Measurements from ENCODE around the gene OTOG. TPM values are rescaled to one million over a fixed set of nuclear protein-coding genes. Genes with fewer than 3 reads are reported as not detected.

Gene OTOG
- total RNA-seq (2014; rRNA removed; shearing (Covaris generic)) = not detected in 2 replicates

- Histone ChIP-seq H3K36me3 (no peaks in the 10 kb centered on the region), H3K4me3 (no peak within 1 kb of the TSS)
- DNase-seq (ENCODE audit: low read depth in 1 of 2, low spot score in 2 of 2) = peak in 1 of 2 experiments; percentile 45
Measured at GRCh38 chr11:17547051-17547577, at the start of gene OTOG. OTOG (plus strand) TSS chr11:17547259; CDS start chr11:17547373, 114 bp downstream.

GRCh38 chr11:17498058-17498457, 49.0 kb upstream of the OTOG start:
- Histone ChIP-seq H3K9me3 (replicated peaks) (no peaks in the 10 kb centered on the region), H3K36me3 (no peaks in the 10 kb centered on the region), H3K27me3 (replicated peaks) (peaks cover 10% of the 10 kb centered on the region), H3K4me3 (no peak overlapping the region), H3K27ac (no peak overlapping the region), H3K4me1 (replicated peaks) (no peaks in the 10 kb centered on the region)
- no peak for DNase-seq (ENCODE audit: low read depth in 1 of 2, low spot score in 2 of 2)

More at GRCh38 chr11:17547051-17547577, at the start of gene OTOG:
- H3K27me3 ChIP-seq (replicated peaks) = peaks cover 17% of the 10 kb centered on the region
- H3K4me1 ChIP-seq (replicated peaks) = no peaks in the 10 kb centered on the region
- H3K9me3 ChIP-seq (replicated peaks) = no peaks in the 10 kb centered on the region
- no peak within 1 kb of the TSS for H3K27ac ChIP-seq

DNA sequence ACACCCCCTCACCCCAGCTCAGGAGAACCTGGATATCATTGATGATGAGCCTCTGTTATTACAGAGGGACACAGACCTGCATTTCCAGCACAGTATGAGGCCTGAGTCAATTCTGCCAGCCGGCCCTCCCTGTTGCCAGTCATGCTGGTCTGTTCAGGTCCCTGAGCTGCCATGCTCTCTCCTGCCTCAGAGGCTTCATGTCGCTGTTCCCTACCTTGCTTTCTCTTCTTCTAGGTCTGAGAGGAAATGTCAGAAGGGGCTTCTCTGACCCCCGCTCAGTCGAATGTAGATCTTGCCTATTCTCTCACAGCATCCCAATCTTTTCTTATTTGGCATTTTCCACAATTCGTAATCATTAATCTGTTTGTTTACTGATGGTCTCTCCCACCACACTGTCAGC, 48.6 kb upstream of the OTOG start:
- Histone ChIP-seq H3K9me3 (replicated peaks) (no peaks in the 10 kb centered on the region), H3K27ac (no peak overlapping the region), H3K27me3 (replicated peaks) (peaks cover 5% of the 10 kb centered on the region), H3K4me3 (no peak overlapping the region), H3K36me3 (no peaks in the 10 kb centered on the region), H3K4me1 (replicated peaks) (no peaks in the 10 kb centered on the region)
- DNase-seq (ENCODE audit: low read depth in 1 of 2, low spot score in 2 of 2) = no peak

DNA sequence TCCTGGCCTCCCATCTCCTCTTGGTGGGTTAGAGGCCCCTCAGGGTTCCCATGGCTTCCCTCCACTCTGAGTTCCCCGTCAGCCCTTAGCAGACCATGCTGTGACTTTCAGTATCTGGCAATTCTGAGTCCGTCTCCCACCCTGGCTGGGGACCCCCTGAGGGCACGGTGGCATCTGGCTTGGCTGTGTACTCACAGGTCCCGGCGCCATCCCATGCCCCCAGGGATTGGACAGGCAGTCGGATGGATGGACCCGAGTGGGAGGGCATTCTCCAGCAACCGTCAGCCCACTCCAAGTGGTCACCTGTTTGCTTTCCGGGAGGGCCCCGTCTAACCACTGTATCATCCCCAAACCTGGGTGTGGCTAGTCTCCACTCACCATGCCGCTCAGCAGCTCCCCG, 46.4 kb upstream of the OTOG start:
- Histone ChIP-seq H3K4me1 (replicated peaks) (no peaks in the 10 kb centered on the region), H3K9me3 (replicated peaks) (no peaks in the 10 kb centered on the region), H3K4me3 (no peak overlapping the region), H3K27ac (no peak overlapping the region), H3K36me3 (no peaks in the 10 kb centered on the region), H3K27me3 (replicated peaks) (peaks cover 5% of the 10 kb centered on the region)
- DNase-seq (ENCODE audit: low read depth in 1 of 2, low spot score in 2 of 2) = no peak

- no peak for DNase-seq (ENCODE audit: low read depth in 1 of 2, low spot score in 2 of 2)
- Histone ChIP-seq H3K9me3 (replicated peaks) (no peaks in the 10 kb centered on the region), H3K4me1 (replicated peaks) (no peaks in the 10 kb centered on the region)
Measured at GRCh38 chr11:17502630-17503029, 44.4 kb upstream of the OTOG start.

DNA sequence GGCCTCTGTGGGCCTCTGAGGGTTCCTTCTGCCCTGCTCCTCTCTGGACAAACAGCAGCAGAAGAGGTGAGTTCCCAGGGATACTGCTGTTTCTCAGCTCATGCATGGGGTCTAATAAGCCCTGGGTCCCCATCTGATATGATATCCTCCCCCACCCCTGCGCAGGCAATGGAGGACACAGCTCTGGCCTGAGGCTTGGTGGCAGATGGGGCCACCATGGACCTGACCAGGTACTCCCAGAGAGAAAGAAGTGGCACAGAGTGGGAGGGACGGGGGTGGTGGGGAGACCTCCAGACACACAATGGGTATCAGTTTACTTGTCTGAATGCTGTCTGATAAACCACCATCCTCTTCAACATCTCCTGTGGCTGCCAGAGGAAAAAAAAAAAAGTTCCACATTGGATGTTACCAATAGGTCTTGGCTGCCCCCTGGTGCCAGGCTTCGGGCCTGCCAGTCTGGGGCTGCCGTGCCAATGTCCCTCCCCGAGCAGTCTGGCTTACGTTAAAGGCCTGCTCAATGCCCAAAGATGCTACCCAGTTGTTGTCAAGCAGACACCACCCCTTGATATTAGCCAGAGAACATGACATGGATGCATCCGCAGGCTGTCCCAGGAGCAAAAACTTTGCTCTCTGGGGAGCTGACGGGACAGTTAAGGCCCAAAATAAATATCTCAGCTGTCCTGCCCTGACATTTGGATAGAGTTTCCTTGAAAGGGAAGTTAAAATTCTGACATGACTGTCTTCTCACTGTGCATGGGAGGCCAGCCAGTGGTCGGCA, 42.5 kb upstream of the OTOG start:
- H3K27me3 ChIP-seq (replicated peaks) = peaks cover 16% of the 10 kb centered on the region
- no peaks in the 10 kb centered on the region for H3K36me3 ChIP-seq
- peak; percentile 50 to 78 for DNase-seq (ENCODE audit: low read depth in 1 of 2, low spot score in 2 of 2)

More at GRCh38 chr11:17502630-17503029, 44.4 kb upstream of the OTOG start:
- Histone ChIP-seq H3K4me3 (no peak overlapping the region), H3K36me3 (no peaks in the 10 kb centered on the region), H3K27me3 (replicated peaks) (peaks cover 6% of the 10 kb centered on the region), H3K27ac (no peak overlapping the region)

GRCh38 chr11:17505146-17505545, 41.9 kb upstream of the OTOG start:
- Histone ChIP-seq H3K27me3 (replicated peaks) (peaks cover 20% of the 10 kb centered on the region), H3K27ac (no peak overlapping the region), H3K4me3 (no peak overlapping the region), H3K9me3 (replicated peaks) (no peaks in the 10 kb centered on the region), H3K36me3 (no peaks in the 10 kb centered on the region), H3K4me1 (replicated peaks) (no peaks in the 10 kb centered on the region)
- no peak for DNase-seq (ENCODE audit: low read depth in 1 of 2, low spot score in 2 of 2)

More for the DNA sequence above, 42.5 kb upstream of the OTOG start:
- Histone ChIP-seq H3K4me3 (no peak overlapping the region), H3K27ac (no peak overlapping the region), H3K4me1 (replicated peaks) (no peaks in the 10 kb centered on the region), H3K9me3 (replicated peaks) (no peaks in the 10 kb centered on the region)

- no peaks in the 10 kb centered on the region for H3K36me3 ChIP-seq
- H3K4me3 ChIP-seq = no peak overlapping the region
- no peak for DNase-seq (ENCODE audit: low read depth in 1 of 2, low spot score in 2 of 2)
Measured at GRCh38 chr11:17506314-17506713, 40.7 kb upstream of the OTOG start.

DNA sequence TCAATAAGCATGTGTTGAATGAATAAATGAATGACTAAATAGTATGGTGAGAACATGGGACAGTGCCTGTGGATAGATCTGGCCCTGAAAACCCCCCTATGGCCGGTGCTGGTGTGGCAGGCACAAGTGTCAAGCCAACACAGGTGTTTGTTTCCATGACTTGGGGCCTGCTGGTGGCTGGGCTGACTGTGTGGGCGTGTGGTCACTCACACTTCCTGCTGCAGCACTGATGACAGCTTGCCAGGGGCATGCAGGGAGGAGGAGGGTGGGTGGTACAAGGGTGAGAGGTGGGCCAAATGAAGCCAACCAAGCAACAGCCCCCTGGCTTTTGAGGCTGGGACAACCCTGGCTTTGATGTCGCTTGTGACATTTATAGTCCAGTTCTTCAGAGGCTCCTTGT, 40.1 kb upstream of the OTOG start:
- H3K36me3 ChIP-seq = no peaks in the 10 kb centered on the region
- no peak overlapping the region for H3K27ac ChIP-seq
- no peak overlapping the region for H3K4me3 ChIP-seq
- H3K9me3 ChIP-seq (replicated peaks) = no peaks in the 10 kb centered on the region
- peaks cover 30% of the 10 kb centered on the region for H3K27me3 ChIP-seq (replicated peaks)
- DNase-seq (ENCODE audit: low read depth in 1 of 2, low spot score in 2 of 2) = no peak
- no peaks in the 10 kb centered on the region for H3K4me1 ChIP-seq (replicated peaks)

More at GRCh38 chr11:17506314-17506713, 40.7 kb upstream of the OTOG start:
- Histone ChIP-seq H3K27ac (no peak overlapping the region), H3K9me3 (replicated peaks) (no peaks in the 10 kb centered on the region), H3K27me3 (replicated peaks) (peaks cover 30% of the 10 kb centered on the region), H3K4me1 (replicated peaks) (no peaks in the 10 kb centered on the region)

DNA sequence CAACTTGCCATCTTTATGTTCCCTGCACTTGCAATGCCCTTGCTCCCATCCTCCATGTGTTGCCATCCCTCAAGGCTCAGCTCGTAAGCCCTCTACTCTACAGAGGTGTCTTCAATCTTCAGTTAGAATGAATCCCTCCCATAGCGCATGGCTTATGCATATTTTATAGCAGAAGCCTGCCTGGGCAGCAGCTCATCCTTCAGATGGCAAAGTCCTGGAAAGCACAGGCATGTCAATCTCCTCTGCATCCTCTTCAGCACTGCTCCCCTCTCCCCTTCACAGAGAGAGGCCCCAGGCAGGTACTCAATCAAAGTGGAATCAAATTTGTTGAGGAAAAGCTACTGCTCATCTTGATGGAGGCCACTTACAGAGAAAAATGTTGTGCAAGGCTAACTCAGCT, 39.3 kb upstream of the OTOG start:
- peaks cover 33% of the 10 kb centered on the region for H3K27me3 ChIP-seq (replicated peaks)
- H3K9me3 ChIP-seq (replicated peaks) = no peaks in the 10 kb centered on the region
- H3K4me3 ChIP-seq = no peak overlapping the region
- no peaks in the 10 kb centered on the region for H3K4me1 ChIP-seq (replicated peaks)
- no peak for DNase-seq (ENCODE audit: low read depth in 1 of 2, low spot score in 2 of 2)
- H3K27ac ChIP-seq = no peak overlapping the region
- H3K36me3 ChIP-seq = no peaks in the 10 kb centered on the region

GRCh38 chr11:17508306-17508705, 38.8 kb upstream of the OTOG start:
- no peaks in the 10 kb centered on the region for H3K4me1 ChIP-seq (replicated peaks)
- no peaks in the 10 kb centered on the region for H3K9me3 ChIP-seq (replicated peaks)
- DNase-seq (ENCODE audit: low read depth in 1 of 2, low spot score in 2 of 2) = no peak
- H3K4me3 ChIP-seq = no peak overlapping the region
- peaks cover 33% of the 10 kb centered on the region for H3K27me3 ChIP-seq (replicated peaks)
- H3K27ac ChIP-seq = no peak overlapping the region
- H3K36me3 ChIP-seq = no peaks in the 10 kb centered on the region

- Histone ChIP-seq H3K4me1 (replicated peaks) (no peaks in the 10 kb centered on the region), H3K27me3 (replicated peaks) (peaks cover 33% of the 10 kb centered on the region), H3K4me3 (no peak overlapping the region), H3K27ac (no peak overlapping the region), H3K36me3 (no peaks in the 10 kb centered on the region), H3K9me3 (replicated peaks) (no peaks in the 10 kb centered on the region)
- no peak for DNase-seq (ENCODE audit: low read depth in 1 of 2, low spot score in 2 of 2)
Measured at GRCh38 chr11:17508791-17509190, 38.3 kb upstream of the OTOG start.

DNA sequence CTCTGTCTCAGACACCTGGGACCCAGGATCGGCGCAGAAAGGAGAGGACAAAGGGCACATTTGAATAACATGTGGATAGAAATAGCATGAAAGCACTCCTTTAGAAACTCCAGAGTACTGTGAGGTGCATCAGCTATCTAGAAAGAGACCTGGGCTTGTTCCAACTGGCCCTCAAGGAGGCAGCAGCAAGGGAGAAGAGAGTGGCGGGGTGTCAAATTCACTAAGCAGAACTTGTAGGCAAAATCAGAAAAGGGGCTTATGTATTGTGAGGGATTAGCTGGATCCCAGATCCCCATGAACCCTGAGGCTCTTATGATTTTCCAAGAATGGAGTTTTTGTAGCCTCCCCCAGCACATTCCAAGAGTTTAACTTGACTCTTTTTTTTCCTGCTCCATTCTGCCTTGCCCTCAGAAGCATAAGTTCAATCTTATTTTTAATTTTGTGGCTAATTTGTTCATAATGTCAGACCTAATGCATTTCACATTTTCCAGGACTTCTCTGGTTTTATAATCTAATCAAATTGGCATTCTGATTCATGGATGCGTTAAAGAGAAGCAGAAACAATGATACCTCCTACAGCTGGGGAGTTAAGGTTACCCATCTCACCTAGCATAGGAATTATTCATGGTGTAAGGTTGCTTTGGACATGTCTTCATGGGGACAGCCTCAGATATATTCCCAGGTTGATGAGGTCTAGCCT, 36.4 kb upstream of the OTOG start:
- Histone ChIP-seq H3K4me1 (replicated peaks) (no peaks in the 10 kb centered on the region), H3K27me3 (replicated peaks) (peaks cover 47% of the 10 kb centered on the region), H3K36me3 (no peaks in the 10 kb centered on the region), H3K27ac (no peak overlapping the region), H3K4me3 (no peak overlapping the region), H3K9me3 (replicated peaks) (no peaks in the 10 kb centered on the region)
- no peak for DNase-seq (ENCODE audit: low read depth in 1 of 2, low spot score in 2 of 2)

- DNase-seq (ENCODE audit: low read depth in 1 of 2, low spot score in 2 of 2) = no peak
- no peaks in the 10 kb centered on the region for H3K4me1 ChIP-seq (replicated peaks)
- no peak overlapping the region for H3K27ac ChIP-seq
- no peaks in the 10 kb centered on the region for H3K9me3 ChIP-seq (replicated peaks)
- peaks cover 47% of the 10 kb centered on the region for H3K27me3 ChIP-seq (replicated peaks)
- H3K4me3 ChIP-seq = no peak overlapping the region
- H3K36me3 ChIP-seq = no peaks in the 10 kb centered on the region
Measured at GRCh38 chr11:17511571-17511970, 35.5 kb upstream of the OTOG start.
